Smooth muscle cell of bladder (primary cell): Measurements from ENCODE around the gene EMX2. TPM values are rescaled to one million over a fixed set of nuclear protein-coding genes. Genes with fewer than 3 reads are reported as not detected.

Experiments used
- total RNA-seq: library from RNA; depleted of rRNA; stranded (reverse); fragments of >200 nt; gene quantifications from 2 replicates; pipeline ENCODE4 v1.2.3, GENCODE V29; 2014

The EMX2 gene
- total RNA-seq, result not detected in 2 replicates

DNA sequence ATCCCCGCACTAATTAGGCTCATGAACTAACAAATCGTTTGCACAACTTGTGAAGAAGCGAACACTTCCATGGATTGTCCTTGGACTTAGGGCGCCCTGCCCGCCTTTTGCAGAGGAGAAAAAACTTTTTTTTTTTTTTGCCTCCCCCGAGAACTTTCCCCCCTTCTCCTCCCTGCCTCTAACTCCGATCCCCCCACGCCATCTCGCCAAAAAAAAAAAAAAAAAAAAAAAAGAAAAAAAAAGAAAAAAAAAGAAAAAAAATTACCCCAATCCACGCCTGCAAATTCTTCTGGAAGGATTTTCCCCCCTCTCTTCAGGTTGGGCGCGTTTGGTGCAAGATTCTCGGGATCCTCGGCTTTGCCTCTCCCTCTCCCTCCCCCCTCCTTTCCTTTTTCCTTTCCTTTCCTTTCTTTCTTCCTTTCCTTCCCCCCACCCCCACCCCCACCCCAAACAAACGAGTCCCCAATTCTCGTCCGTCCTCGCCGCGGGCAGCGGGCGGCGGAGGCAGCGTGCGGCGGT is at the start of gene EMX2:
Gene EMX2, plus strand, starts transcription at position 41 of the 519 bp plus-strand sequence. CDS start 522 bp downstream, outside the sequence.

Other genes starting within 250 kb of the EMX2 start
- gene PDZD8, start 167.3 kb upstream of the EMX2 start, total RNA-seq, result 11.9 and 14.5 TPM in 2 replicates